HG03342 (cell line): Measurements from ENCODE around the gene SSBP4.

Experiments used
- ATAC-seq: cut with Tn5 transposase; IDR thresholded peaks from one replicate; pipeline ENCODE4 v1.9.1; 2021; ENCODE audit warnings: mild to moderate bottlenecking, moderate library complexity; ENCODE audit not compliant: unreplicated experiment

SSBP4 gene

GRCh38 chr19:18441804-18442788 lies 22.9 kb downstream of the SSBP4 start:
- no peak for ATAC-seq

GRCh38 chr19:18442941-18443340 lies 23.7 kb downstream of the SSBP4 start:
- no peak for ATAC-seq

DNA sequence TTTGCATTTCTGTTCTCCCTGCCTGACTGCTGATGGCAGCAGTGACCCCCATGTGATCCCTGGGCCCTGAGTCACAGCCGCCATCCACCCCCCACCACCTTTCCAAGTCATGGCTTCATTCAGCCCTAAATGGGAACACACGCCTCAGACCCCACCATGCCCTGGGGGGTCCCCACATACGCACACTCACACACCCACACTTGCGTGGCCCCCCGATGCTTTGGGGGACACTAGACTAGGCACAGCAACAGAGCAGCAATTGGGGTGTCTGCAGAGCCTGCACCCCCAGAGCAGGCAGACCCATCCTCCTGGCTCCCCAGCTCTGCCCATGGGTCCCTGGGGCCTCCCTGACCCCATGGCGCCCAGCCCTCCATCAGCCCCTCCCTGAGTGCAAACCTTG lies 24.2 kb downstream of the SSBP4 start:
- no peak for ATAC-seq

GRCh38 chr19:18443831-18444230 lies 24.6 kb downstream of the SSBP4 start:
- ATAC-seq, result no peak

DNA sequence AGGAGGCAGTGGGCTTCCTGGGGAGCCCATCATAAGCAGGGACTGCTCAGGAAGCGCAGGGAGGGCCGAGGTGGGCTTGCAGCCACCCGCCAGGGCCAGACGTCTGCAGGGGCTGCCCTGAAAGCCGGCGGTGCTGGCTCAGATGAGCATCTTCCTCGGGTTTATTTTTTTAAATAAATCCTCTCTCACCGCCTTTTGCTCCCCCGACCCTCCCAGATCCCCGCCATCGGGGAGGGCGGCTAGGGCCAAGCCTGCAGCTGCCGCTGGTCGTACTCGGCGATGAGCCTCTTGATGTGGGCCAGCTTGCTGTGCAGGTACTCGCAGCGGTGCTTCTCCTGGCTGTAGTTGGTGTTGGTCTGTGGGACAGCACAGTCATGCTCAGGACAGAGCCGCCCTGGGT lies 25.3 kb downstream of the SSBP4 start:
- no peak for ATAC-seq

DNA sequence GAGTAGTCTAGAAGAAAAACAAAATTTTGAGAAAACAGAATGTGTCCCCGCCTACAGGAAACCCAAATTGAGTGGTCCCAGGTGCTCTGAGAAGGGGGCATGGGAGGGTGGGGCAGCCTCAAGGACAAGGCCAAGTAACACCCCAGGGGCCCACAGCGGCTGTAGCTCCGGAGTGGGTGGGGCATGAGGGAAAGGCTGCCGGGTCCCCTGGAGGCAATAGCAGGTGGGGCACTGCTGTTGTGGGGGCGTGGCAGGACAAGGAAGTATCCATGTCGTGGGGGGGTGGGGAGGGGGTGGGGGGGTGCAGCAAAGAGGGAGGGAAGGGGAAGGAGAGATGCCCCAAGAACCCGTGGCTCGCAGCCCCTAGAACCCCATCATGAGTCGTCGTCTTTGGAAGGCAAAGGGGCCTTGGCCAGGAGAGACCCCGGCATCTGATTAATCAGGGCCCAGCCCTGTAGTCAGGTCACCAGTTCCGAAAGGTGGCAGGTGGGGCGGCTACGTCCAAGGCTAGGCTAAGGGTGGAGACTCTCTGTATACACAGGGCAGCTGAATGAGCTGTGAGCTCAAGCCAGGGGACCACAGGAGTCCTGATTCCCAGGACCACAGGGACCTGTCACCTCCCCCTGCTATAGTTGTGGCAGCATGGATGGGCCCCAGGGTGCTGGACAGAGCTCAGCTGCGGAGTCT lies 26.2 kb downstream of the SSBP4 start:
- no peak for ATAC-seq

DNA sequence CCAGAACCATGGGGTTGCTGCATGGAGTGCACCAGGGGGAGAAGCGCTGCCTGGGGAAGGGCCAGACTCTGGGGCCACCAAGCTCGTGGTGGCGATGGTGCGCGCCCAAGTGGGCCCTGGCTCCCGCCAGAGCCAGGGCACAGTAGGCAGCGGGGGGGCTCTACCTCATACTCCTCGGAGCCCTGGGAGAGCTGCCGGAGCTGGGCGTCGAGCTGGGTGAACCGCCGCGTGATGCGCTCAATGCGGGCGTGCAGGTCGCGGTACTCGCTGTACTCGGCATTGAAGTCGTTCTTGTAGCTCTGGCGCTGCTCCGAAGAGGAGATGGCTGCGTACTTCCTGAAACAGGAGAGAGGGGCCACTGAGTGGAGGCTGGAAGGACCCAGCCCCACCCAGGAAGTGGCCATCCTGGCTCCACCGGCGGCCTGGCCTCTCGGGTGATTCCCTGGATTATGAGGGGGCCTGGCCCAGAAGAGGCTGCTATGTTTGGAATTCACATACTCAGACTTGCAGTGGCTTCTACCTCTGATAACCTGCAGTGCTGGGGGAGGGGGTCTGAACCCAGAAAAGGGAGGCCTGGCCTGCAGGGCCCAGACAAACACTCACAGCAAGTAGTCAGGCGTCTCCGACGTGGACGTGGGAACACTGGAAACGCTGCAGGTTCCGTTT lies 27.1 kb downstream of the SSBP4 start:
- ATAC-seq, result no peak

GRCh38 chr19:18446811-18447359 lies 27.7 kb downstream of the SSBP4 start:
- ATAC-seq, result no peak

GRCh38 chr19:18449552-18449951 lies 30.4 kb downstream of the SSBP4 start:
- no peak for ATAC-seq

DNA sequence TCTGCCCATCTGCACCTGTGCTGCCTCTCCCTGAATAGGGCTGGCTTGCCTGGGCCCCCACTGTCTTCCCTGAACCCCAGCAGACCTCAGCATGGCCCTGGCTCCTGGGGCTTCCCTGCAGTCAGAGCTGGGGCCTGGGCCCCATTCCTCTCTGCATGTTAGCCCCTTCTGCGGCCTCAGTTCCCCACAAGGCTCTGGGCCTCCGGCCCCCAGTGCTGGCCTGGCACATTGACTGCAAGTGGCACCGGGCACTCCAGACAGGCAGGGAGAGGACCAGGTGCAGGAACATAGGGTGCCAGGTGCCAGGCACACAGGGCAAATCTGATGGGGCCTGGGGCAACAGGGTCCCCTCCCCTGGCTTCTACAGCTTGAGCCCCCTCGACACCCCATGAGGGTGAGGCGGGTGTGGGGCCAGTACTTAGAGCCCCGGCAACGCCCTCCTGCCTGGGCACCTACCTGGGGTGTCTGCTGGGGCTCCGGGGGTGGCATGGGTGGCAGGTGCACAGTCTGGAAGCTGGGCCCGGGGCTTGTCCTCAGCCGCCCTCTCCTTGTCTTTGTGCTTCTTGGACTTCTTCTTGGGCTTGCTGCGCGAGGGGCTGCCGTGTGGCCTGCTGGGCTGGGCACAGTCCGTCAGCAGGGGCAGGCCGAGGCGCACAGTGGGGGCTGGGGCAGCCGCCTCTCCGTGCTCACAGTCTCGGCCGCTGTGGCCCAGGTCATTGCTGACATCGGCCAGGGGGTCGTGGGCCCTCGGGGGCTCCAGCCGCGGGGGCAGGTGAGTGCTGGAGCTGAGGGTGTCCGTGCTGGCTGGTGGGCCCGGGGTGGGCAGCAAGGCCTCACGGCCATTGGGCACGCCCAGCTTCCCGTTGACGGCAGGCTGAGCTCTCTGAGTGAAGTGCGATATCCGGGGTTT lies 31.1 kb downstream of the SSBP4 start:
- no peak for ATAC-seq

GRCh38 chr19:18450931-18451836 lies 32.0 kb downstream of the SSBP4 start:
- no peak for ATAC-seq

- ATAC-seq, result no peak
These were observed 33.2 kb downstream of the SSBP4 start for GRCh38 chr19:18452386-18452785.

GRCh38 chr19:18453269-18454024 lies 34.2 kb downstream of the SSBP4 start:
- ATAC-seq, result no peak

- ATAC-seq, result no peak
These were observed 37.1 kb downstream of the SSBP4 start for GRCh38 chr19:18456279-18456678.

DNA sequence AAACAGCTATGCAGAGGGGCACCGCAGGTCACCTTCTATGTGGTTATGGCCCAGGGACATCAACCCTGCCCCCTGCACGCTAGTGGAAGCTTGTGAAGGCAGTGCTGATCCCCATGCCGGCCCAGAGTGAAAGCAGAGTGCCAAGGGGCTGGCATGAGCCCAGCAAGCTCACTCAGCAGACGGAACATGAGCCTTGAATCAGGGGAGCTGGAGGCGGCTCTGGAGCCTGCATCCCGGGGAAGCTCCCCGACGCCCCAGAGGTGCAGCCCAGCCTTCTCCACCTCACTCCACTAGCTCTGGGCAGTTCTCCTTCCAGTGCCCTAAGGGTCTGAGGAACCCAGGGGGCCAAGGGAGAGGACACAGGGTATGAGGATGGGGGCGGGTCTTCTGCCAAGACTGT lies 37.8 kb downstream of the SSBP4 start:
- no peak for ATAC-seq

DNA sequence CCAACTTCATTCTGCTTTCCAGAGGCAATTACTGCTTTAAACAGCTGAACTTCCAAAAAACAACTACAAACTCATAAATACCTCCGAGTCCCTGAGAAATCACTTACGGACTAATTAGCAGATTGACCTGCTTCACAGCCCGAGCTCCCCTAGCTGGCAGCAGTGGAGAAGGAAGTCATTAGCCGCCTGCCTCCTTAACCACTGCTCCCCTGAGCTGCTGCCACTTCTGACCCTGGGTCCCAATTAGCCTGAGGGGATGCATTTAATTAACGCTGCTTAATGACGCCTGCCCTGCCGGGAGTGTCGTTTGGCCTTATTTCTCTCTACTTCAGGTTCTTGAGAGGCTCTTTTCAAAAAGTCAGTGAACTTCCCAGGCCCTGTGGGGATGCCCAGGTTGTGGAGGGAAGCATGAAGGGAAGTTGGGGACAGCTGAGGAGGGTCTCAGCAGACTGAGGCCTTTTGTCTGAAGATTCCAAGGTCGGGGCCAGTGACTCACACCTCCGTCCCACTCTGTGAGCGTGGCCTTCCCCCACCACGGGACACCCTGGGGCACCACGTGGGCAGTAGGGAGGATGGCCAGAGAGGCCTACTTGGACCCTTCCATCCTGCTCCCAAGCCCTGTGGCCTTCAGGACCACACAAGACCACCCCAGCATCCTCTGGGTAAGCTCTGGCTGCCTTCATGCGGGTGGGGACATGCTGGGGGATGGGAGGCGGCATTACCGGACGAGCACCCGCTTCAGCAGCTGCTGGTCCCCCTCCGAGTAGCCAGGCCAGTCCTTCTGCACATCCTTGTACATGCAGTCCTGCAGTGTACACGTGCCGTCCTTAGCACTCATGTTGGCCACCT lies 38.5 kb downstream of the SSBP4 start:
- no peak for ATAC-seq

- no peak for ATAC-seq
These were observed 41.7 kb downstream of the SSBP4 start for GRCh38 chr19:18460900-18461299.

DNA sequence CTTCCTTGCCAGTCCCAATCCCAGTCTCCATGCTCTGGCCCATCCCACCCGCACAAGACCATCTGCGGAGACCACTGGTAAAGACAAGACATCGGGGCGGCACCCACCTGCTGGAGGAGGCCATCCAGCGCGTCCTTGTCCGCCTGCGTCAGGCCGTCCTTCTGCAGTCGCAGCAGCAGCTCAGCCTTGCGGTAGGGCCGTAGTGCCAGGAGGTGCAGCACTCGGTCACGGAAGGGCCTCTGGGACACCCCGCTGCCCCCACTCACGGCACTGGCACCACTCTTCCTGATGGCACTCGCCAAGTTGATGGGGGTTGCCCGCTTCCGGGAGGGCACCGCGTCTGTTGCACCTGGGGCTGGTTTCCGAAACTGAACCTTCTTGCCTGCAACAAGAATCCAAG lies 42.3 kb downstream of the SSBP4 start:
- no peak for ATAC-seq
